HG02981 (cell line): ENCODE measurements around the gene VSTM5.
A peak's percentile ranks its signal among the peaks of the same experiment; 100 is the strongest.
"Not testable (repeated sequence)": the region's sequence is repeated elsewhere in the genome, so short reads cannot be mapped to it uniquely, and the experiment has no call there.

Source experiments
- ATAC-seq: cut with Tn5 transposase; IDR thresholded peaks from one replicate; pipeline ENCODE4 v1.9.1; 2021; ENCODE audit warnings: mild to moderate bottlenecking, moderate library complexity; ENCODE audit not compliant: unreplicated experiment

VSTM5 gene

DNA sequence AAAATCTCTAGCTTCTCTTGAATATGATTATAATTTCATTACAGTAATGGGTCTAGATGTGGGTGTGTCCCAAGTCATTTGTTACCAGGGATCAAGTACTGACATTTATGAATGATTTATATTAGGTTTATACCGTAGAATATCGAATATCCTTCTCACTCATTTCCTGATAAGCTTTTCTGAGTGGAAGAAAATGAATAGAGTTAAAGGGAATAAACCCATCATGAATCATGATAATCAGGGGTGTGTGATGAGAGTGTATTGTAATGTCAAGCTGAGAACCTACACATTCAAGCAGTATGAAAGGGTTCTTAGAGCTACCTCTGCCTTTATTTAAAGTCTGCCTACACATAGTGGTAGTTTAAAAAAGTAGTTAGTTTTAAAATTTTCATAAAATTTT is 49.1 kb downstream of the VSTM5 start:
- no peak for ATAC-seq

- no peak for ATAC-seq
Measured at GRCh38 chr11:93796441-93797231, 53.8 kb downstream of the VSTM5 start.

- no peak for ATAC-seq
Measured at GRCh38 chr11:93791493-93791892, 58.9 kb downstream of the VSTM5 start.

DNA sequence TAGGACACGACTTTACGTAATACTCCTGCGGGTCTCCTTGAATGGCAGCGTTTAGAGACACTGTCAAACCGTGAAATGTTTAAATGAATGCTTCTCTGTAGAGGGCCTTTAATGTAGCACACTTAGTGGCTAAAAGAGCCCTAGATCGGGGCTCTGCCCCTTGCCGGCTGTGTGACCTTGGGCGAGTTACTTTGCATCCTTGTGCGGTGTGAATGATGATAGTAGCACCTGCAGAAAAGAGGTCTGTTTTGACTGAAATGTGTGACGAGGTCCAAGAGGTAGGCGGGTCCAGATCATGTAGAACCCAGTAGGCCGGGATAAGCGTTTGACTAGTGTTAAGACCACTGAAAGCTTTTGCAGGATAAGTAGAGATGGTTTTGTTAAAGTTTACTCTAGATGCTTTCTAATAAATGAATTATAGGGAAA is 65.5 kb downstream of the VSTM5 start:
- ATAC-seq = peak; percentile 39

DNA sequence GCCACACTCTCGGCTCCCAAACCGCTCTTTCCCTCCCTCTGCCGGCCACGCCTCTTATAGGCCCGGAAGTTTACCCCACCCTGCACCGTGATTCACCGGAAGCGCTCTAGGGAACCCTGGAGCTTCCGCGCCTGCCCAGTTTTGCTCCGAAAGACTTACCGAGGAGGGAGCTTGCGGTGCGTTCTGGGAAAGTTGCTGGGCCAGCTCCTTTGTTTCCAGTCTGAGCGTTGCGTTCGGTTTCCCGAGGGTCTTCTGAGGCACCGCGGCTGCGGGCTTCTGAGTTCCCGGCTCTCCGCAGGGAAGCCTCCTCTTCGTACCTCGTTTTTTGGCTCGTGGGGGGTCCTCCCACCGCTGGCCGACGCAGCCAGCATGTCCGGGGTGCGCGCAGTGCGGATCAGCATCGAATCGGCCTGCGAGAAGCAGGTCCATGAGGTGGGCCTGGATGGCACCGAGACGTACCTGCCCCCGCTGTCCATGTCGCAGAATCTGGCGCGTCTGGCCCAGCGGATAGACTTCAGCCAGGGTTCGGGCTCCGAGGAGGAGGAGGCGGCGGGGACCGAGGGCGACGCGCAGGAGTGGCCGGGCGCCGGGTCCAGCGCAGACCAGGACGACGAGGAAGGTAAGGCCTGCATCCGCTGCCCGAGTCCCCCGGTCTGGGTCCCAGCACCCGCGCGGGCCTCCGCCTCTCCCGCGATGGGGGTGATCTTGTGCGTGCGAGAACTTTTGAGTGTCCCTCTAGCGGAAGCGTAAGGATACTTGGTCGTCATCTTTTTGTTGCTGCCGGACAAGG is 66.1 kb downstream of the VSTM5 start, which contains the start of gene MED17:
Gene MED17, plus strand, starts transcription at position 138 of the 790 bp plus-strand sequence. Its CDS starts 232 bp downstream, at position 370.
- peak; percentile 94 for ATAC-seq

GRCh38 chr11:93783765-93784144 is 66.7 kb downstream of the VSTM5 start:
- peak; percentile 37 for ATAC-seq

DNA sequence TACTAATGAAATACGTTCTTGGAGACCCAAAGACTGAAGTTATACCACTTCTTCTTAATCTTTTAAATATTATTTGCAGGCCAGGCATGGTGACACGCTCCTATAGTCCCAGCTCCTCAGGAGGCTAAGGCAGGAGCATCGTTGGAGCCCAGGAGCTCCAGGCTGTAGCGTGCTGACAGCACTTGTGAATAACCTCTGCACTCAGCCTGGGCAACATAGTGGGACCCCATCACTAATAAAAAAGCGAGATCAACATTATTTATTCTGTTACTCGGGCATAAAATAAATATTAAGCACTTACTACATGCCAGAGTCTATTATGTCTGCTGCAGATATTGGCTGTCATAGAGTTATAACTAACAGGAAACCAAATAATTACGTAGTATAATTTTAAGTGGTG is 67.1 kb downstream of the VSTM5 start:
- no peak for ATAC-seq

GRCh38 chr11:93775289-93775688 is 75.1 kb downstream of the VSTM5 start:
- no peak for ATAC-seq

DNA sequence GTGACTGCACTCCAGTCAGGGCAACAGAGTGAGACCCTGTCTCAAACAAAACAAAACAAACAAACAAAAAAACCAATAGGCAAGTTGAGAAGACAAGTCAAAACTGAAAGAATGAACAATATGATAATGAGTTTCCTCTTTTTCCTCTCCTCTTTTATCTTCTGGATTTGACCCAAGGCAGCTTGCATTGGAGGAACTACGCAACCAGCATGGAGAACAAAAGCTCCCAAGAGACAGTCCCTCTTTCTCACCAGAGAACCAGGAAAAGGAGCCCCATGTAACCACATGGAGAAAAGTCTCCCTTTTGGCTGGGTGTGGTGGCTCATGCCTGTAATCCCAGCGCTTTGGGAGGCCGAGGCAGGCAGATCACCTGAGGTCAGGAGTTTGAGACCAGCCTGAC is 75.9 kb downstream of the VSTM5 start:
- not testable (repeated sequence) for ATAC-seq

DNA sequence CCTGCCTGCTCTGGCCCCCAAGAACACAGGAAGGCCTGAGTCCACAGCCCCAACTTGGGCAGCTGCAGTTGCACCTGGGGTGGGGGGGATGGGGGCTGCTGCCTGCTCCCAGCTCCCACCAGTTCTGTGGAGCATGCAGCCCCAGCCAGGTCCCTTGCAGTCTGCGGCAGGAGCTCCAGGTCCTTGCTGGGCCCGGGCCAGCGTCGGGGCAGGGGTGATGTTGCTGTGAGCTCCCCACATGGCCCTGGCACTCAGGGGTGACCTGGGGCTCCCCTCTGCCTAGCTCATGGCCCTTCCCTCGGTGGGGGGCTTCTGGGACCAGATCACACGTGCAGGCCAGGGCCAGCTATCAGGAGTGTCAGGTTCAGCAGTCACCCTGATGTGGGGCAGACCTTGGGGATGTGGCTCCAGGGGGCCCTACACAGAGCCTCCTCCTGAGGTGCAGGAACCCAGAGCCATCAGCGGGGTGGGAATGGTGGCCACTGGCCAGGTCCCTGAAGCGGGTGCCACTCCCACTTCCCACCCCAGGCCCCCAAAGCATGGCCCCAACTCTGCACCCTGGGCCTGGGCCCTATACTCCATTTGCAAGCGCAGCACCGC is 76.7 kb downstream of the VSTM5 start:
- ATAC-seq = no peak

GRCh38 chr11:93773045-93773477 is 77.4 kb downstream of the VSTM5 start:
- ATAC-seq = no peak

GRCh38 chr11:93772123-93772522 is 78.3 kb downstream of the VSTM5 start:
- no peak for ATAC-seq

DNA sequence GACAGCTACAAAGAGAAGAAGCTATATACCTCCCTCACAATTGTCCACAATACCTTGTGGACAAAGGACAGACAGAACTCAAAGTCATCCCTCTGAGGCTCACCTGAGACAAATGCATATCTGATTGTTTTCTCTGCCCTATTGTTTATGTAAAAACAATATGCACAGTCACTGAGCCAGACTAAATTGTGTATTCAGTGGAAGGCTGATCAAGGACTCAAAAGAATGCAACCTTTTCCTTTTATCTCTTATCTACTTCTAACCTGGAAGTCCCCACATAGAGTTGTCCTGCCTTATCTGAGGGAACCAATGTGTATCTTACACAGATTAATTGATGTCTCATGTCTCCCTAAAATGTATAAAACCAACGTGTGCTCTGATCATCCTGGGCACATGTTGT is 80.3 kb downstream of the VSTM5 start:
- no peak for ATAC-seq
